Mucosa of stomach (tissue), 1 donor: ENCODE measurements around the gene ITPRID2.

ENCODE experiments used
- H3K27me3 ChIP-seq: one replicate; pipeline ENCODE4 v1.7.0; 2013; ENCODE audit warnings: mild to moderate bottlenecking, low read length; ENCODE audit not compliant: control insufficient read depth, insufficient read depth
- H3K36me3 ChIP-seq: one replicate; pipeline ENCODE4 v1.7.0; 2013; ENCODE audit warnings: low read length; ENCODE audit not compliant: control insufficient read depth, insufficient read depth
- H3K4me1 ChIP-seq: one replicate; pipeline ENCODE4 v1.7.0; 2013; ENCODE audit warnings: mild to moderate bottlenecking, low read length; ENCODE audit not compliant: control insufficient read depth, insufficient read depth
- H3K4me3 ChIP-seq: one replicate; pipeline ENCODE4 v1.7.0; 2013; ENCODE audit warnings: low read length
- H3K9ac ChIP-seq: one replicate; pipeline ENCODE4 v1.7.0; 2013; ENCODE audit warnings: mild to moderate bottlenecking, low read length, moderate library complexity
- H3K9me3 ChIP-seq: one replicate; pipeline ENCODE4 v1.7.0; 2013; ENCODE audit warnings: mild to moderate bottlenecking, low read length, moderate library complexity; ENCODE audit not compliant: control insufficient read depth
- donor health status: Pancreatic carcinoma.

ITPRID2 gene

DNA sequence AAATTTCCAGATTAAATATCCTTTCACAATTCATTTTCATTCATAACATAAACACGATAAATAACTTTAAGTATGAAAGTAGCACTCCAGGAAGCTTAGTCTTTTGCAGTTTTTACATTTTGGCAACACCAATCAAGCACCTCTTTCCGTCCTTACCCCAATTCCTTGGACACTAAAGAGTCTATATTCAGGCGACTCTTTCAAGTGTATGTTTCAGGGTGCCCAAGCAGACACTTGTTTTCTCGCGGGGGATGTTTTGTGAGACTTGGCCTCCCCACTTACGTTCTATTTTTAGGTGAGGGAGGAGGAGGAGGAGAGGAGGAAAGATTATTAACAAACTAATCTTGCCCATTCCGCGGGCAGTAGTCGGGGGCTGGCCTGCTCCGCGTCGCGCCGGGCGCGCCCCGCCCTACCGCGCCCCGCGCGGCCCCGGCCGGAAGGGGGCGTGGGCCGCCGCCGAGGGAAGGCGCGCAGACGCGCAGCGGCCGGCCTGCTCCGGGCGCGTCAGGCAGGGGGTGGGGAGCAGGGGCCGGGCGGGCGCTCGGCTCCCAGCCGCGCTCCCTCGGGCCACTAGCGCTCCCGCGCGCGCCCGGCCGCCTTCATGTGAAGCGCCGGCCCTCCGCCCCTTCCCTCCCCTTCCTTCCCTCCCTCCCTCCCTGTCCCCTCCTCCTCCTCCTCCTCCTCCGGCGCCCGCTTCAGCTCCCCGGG is at the start of gene ITPRID2:
TSS of gene ITPRID2 (plus strand) at position 473 of the 708 bp plus-strand sequence. CDS start 337 bp downstream, outside the sequence.
- peak within 1 kb of the TSS; percentile 71 for H3K4me3 ChIP-seq
- H3K4me1 ChIP-seq: peaks cover 9% of the 10 kb centered on the region
- no peaks in the 10 kb centered on the region for H3K9me3 ChIP-seq
- H3K36me3 ChIP-seq: no peaks in the 10 kb centered on the region
- H3K27me3 ChIP-seq: no peaks in the 10 kb centered on the region
- peak within 1 kb of the TSS; percentile 94 for H3K9ac ChIP-seq

DNA sequence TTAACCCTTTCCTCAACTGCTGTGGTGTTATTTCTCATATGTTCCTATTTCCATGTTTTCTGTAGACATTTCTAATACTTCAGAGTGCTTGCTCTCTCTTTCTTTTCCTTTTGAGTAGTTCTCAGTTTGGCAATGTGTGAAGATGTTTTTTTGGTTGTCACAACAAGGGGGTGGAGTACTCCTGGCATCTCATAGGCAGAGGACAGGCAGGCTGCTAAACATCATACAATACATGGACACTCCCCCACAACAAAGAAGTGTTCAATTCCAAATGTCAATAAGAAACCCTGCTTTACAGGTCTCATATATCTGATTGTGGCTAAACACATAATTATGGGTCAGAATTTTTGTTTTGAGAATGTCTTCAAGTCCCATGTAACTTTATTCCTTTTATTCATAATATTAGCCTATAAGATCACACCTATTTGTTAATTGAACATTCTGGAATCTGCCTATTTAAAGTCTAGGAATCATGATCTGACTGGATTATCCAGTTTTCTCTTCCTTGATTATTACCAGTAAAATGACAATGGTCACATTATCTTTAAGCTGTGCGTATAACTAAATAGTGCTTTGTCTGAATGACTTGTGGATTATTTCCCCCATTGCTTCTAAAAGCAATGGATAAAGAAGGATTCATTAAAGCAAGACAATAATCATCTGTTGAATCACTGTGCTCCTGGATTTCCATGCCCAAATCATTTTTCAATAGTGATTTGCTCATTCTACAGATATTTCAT is 46.8 kb upstream of the ITPRID2 start:
- H3K36me3 ChIP-seq: no peaks in the 10 kb centered on the region
- H3K9ac ChIP-seq: no peak overlapping the region
- H3K27me3 ChIP-seq: no peaks in the 10 kb centered on the region
- no peaks in the 10 kb centered on the region for H3K9me3 ChIP-seq
- H3K4me3 ChIP-seq: no peak overlapping the region
- H3K4me1 ChIP-seq: no peaks in the 10 kb centered on the region

DNA sequence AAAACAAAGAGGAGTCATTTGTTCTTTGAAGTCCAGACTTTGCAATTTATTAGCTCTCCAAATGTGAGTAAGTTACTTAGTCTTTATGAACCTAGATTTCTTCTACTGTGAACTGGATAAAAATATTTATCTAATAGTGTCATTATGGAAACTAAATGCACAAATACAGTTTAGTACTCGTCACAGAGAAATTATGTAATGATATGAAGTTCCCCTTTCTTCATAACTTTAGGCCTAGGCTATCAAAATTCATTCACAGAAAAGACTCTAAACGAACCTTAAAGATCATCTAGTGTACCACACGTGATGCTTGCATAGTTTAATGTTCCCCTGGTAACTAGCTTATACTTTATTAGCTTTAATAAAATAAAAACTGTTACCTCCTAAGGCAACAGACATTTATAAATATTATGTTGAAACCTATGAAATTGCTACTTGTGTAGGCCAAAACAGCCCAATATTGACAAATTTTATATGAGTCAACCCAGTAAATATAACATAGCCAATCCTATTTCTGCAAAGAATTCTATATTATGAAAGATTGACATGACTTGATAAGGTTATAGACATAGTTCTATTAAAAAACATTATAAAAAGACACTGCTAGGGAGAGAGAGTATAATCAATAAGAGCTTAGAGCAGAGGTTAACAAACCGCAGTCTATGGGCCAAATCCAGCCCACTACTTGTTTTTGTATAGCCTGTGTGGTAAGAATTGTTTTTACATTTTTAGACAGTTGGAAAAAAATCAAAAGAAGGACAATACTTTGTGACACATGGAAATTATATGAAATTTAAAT is 44.9 kb upstream of the ITPRID2 start:
- Histone ChIP-seq H3K9me3 (no peaks in the 10 kb centered on the region), H3K27me3 (no peaks in the 10 kb centered on the region), H3K36me3 (no peaks in the 10 kb centered on the region), H3K4me3 (no peak overlapping the region), H3K9ac (no peak overlapping the region), H3K4me1 (no peaks in the 10 kb centered on the region)

DNA sequence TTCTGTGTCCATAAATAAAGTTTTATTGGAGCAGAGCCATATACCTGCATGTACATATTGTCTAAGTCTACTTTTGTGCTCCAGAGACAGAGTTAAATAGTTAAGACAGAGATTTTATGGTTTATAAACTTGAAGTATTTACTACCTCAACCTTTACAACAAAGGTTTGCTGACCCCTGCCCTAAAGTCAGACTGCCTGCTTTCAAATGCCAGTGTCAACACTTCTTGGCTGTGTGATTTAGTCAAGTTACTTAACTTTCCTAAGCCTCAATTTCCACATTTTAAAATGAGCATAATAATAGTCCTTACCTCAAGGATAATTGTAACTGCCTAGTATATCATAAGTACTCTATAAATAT is 44.4 kb upstream of the ITPRID2 start:
- no peak overlapping the region for H3K4me3 ChIP-seq
- H3K9me3 ChIP-seq: no peaks in the 10 kb centered on the region
- H3K9ac ChIP-seq: no peak overlapping the region
- no peaks in the 10 kb centered on the region for H3K27me3 ChIP-seq
- H3K4me1 ChIP-seq: no peaks in the 10 kb centered on the region
- H3K36me3 ChIP-seq: no peaks in the 10 kb centered on the region

DNA sequence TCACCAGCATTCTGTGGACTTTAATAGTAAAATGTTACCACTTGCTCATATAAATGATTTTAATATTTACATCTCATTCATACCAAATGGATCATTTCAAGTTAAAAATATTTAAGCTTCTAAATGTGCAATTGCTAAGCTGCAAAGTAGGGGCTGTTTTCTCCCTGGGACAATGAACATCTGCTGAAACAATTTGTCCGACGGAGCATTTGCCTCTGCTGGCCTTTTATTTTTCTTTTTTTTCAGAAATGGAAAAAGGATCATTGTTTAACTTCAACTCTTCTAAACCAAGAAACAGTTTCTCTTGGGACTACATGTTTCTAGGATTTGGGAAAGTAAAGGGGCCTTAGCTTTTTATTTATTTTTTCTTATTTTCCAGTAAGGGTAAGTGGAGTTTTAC is 43.8 kb upstream of the ITPRID2 start:
- Histone ChIP-seq H3K36me3 (no peaks in the 10 kb centered on the region), H3K27me3 (no peaks in the 10 kb centered on the region), H3K9ac (no peak overlapping the region), H3K9me3 (no peaks in the 10 kb centered on the region), H3K4me1 (no peaks in the 10 kb centered on the region), H3K4me3 (no peak overlapping the region)

DNA sequence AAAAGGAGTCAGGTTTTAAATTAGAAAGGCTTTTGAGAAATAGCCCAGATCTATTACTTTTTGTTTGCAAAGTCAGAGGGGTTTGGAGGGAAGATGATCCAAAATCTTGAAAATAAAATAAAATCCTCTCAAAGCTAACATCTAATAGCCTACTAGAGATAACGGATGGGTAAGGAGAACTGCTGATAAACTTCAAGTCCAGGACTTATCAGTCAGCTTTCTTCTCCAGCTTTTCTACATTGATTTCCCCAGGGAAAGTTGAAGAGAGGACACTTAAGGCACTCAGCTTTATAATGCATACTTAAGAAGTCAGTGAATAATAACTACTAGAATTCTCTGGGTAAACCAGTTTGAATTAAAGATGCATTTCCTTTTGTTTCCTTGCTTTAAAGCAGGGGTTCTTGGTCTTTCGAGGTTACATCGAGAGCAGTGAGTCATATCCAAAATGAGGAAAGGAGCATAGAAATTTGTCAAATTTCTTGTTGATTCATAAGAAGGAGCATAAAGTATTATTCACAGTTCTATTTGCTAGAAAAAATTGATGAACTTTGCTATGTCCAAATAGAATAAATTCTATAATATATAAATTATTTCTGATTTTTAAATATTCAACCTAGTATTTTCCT is 43.2 kb upstream of the ITPRID2 start:
- Histone ChIP-seq H3K9me3 (no peaks in the 10 kb centered on the region), H3K36me3 (no peaks in the 10 kb centered on the region), H3K27me3 (no peaks in the 10 kb centered on the region), H3K9ac (no peak overlapping the region), H3K4me3 (no peak overlapping the region), H3K4me1 (no peaks in the 10 kb centered on the region)

DNA sequence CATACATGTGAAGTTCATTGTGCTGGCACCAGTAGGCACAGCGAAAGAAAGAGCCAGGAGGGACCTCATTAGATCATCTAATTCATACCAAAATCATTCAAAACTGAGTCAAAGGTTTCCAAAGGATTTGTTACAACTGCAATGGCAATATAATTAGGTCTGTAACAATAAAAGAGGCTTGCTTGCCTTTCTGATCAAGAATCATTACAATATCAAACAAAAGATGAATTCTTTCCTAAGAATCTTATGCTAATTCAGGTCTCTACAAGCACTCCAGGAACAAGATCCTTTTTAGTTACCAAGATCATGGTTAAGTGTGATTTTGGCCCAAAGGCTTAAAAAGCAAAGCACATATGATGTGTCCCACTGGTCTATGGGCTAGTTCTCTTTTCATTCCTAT is 41.9 kb upstream of the ITPRID2 start:
- no peaks in the 10 kb centered on the region for H3K4me1 ChIP-seq

DNA sequence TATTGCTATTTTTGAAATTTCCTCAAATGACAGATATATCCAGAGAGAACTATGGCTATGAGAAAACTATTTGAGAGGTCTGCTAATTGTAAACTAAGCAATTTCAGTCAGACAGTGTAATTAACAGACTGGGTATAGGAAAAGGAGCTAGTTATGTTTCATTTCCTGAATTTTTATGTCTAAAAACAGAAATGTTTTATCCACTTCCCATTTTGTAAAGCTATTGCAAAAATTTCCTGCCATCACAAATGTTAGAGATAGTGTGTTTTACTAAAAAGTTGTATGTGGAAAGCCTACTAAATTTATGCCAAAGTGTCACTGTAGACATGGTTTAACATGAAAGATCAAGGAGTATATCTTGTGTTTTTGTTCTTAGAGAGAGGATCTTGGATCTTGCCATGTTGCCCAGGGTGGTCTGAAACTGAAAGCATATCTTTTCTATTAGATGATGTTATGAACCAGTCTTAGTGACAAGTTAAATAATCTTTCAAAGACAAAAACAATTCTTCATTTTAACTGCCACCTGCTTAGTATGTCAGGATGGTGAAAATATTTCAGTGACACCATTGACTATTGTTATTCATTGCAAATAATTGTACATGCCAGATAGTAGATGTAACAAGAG is 40.5 kb upstream of the ITPRID2 start:
- Histone ChIP-seq H3K4me1 (no peaks in the 10 kb centered on the region), H3K9me3 (no peaks in the 10 kb centered on the region), H3K27me3 (no peaks in the 10 kb centered on the region), H3K4me3 (no peak overlapping the region), H3K36me3 (no peaks in the 10 kb centered on the region), H3K9ac (no peak overlapping the region)

More for the DNA sequence above, 41.9 kb upstream of the ITPRID2 start:
- Histone ChIP-seq H3K9ac (no peak overlapping the region), H3K27me3 (no peaks in the 10 kb centered on the region), H3K4me3 (no peak overlapping the region), H3K36me3 (no peaks in the 10 kb centered on the region), H3K9me3 (no peaks in the 10 kb centered on the region)

DNA sequence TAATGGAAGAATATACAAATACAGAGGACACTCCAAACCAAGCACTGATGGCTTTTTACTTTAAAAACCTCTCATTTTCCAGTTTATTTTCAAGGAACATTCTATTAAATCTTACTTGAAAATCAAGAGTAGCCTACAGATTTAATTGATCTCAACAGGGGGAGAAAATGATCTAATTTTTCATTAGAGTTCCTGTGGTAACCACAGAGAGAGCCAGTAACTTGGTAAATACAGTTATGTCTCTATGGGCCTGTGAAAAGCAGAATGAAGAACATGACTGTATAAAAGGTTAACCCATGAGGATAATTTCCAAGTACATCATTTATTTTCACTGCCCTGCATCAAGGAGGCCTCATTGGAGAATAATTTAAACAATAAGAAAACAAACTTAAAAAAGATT is 39.8 kb upstream of the ITPRID2 start:
- H3K9ac ChIP-seq: no peak overlapping the region
- no peak overlapping the region for H3K4me3 ChIP-seq
- no peaks in the 10 kb centered on the region for H3K9me3 ChIP-seq
- no peaks in the 10 kb centered on the region for H3K4me1 ChIP-seq
- no peaks in the 10 kb centered on the region for H3K36me3 ChIP-seq
- no peaks in the 10 kb centered on the region for H3K27me3 ChIP-seq

DNA sequence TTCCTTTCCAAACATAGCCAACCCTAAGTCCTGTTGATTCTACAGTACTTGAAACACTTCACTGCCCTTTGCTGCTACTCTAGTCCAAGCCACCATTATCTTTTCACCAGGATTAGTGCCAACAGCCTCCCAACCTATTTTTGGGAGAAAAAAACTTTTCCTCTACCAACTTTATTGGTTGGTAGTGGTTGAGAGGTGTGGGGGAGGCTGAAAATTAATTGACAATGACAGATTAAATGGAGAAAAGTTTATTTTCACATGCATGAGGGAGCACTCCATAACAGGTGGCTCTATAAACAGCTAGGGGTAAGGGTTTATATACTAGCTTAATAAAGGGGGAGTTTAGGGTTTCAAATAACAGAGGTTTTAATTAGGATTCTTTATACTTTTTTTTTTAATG is 37.8 kb upstream of the ITPRID2 start:
- Histone ChIP-seq H3K9me3 (no peaks in the 10 kb centered on the region), H3K27me3 (no peaks in the 10 kb centered on the region), H3K4me3 (no peak overlapping the region), H3K36me3 (no peaks in the 10 kb centered on the region), H3K4me1 (no peaks in the 10 kb centered on the region), H3K9ac (no peak overlapping the region)

DNA sequence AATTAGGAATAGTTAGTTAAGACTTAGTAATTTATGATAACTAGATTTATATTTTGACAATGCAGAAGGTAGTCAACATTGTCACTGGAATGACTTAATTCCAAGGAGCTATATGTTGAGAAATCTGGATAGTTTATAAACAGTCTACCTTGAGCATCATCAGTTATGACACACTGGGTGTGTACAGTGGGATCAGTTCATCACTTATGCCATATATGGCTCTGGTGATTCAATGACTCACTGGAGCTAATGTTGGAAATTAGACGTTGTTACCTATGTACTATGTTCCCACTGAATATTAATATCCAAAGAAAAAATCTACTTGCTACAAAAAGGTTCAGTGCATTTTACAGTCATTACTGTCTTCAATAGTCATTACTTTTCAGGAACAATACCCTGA is 34.0 kb upstream of the ITPRID2 start:
- H3K27me3 ChIP-seq: no peaks in the 10 kb centered on the region
- no peaks in the 10 kb centered on the region for H3K9me3 ChIP-seq
- H3K36me3 ChIP-seq: no peaks in the 10 kb centered on the region
- peaks cover 25% of the 10 kb centered on the region for H3K4me1 ChIP-seq
- no peak overlapping the region for H3K9ac ChIP-seq
- H3K4me3 ChIP-seq: no peak overlapping the region
